SH-SY5Y (cell line): Measurements from ENCODE around the gene SLC44A2.

ENCODE experiments used
- GATA2 ChIP-seq: IDR thresholded peaks from 2 replicates; pipeline ENCODE4 v1.6.1; 2011; ENCODE audit warnings: mild to moderate bottlenecking, low read depth, low read length
- GATA3 ChIP-seq: IDR thresholded peaks from 2 replicates; pipeline ENCODE4 v1.6.1; 2011; ENCODE audit warnings: low read depth, mild to moderate bottlenecking, low read length, moderate library complexity

DNA sequence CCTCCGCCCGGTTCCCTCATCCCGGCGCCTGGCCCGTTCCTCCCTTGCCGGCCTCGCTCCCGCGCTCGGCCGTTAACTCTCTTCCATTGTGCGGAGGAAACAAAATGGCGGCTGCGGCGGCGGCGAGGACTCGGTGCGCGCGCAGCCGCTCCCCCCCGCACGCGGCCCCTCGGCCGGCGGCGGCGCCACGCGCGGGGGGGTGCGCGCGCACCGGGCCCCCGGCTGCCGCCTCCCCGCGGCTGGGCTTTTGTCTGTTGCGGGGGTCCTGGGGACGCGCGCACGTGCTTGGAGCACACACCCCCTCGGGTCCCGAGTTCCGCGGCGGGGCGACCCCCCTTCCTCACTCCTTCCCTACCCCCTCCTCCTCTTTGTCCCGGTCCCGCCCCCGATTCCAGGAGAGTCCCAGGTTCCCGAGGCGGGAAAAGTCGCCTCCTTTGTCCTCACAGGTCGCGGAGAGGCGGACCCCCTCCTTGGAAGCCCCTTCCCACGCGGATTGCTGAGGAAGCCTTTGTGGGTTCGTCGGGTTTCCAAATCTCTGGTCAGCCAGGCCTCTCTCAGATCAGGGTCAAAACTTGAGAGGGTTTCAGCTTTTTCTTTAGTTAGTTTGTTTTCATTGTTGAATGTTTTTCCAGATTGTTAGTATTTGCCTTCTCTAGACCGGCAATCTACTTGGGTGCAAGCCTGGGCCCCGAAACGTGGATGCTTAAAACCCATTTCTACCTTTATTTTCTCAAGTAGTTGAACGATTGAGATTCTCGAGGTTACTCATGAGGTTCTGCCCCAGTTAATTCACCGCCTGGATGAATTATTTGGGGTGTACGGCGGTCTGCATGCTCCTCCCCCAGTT is 29.5 kb downstream of the SLC44A2 start:
- no peak for TF ChIP-seq GATA2
- TF ChIP-seq GATA3: no peak
